HG02759 (cell line): ENCODE data around the gene MCU.

ENCODE experiments used
- ATAC-seq: cut with Tn5 transposase; IDR thresholded peaks from one replicate; pipeline ENCODE4 v1.9.1; 2021; ENCODE audit warnings: mild to moderate bottlenecking, moderate library complexity; ENCODE audit not compliant: unreplicated experiment

The MCU gene

GRCh38 chr10:72834183-72834825, 142.4 kb downstream of the MCU start:
- ATAC-seq = no peak

GRCh38 chr10:72840319-72840718, 148.4 kb downstream of the MCU start:
- ATAC-seq = no peak

GRCh38 chr10:72841487-72841886, 149.5 kb downstream of the MCU start:
- no peak for ATAC-seq

GRCh38 chr10:72842164-72842563, 150.2 kb downstream of the MCU start:
- ATAC-seq = no peak

GRCh38 chr10:72846238-72846637, 154.3 kb downstream of the MCU start:
- ATAC-seq = no peak

GRCh38 chr10:72847681-72848080, 155.7 kb downstream of the MCU start:
- ATAC-seq = no peak

- no peak for ATAC-seq
Observed at GRCh38 chr10:72850861-72851260, 158.9 kb downstream of the MCU start.

GRCh38 chr10:72851509-72851908, 159.6 kb downstream of the MCU start:
- no peak for ATAC-seq

GRCh38 chr10:72852508-72852907, 160.6 kb downstream of the MCU start:
- no peak for ATAC-seq

GRCh38 chr10:72855129-72855528, 163.2 kb downstream of the MCU start:
- no peak for ATAC-seq

GRCh38 chr10:72855790-72856189, 163.8 kb downstream of the MCU start:
- ATAC-seq = no peak

GRCh38 chr10:72858067-72858466, 166.1 kb downstream of the MCU start:
- no peak for ATAC-seq

GRCh38 chr10:72862957-72863356, 171.0 kb downstream of the MCU start:
- no peak for ATAC-seq

GRCh38 chr10:72875250-72876055, 183.5 kb downstream of the MCU start:
- ATAC-seq = no peak

- no peak for ATAC-seq
Observed at GRCh38 chr10:72879245-72879644, 187.3 kb downstream of the MCU start.

GRCh38 chr10:72881291-72881690, 189.3 kb downstream of the MCU start:
- no peak for ATAC-seq

- no peak for ATAC-seq
Observed at GRCh38 chr10:72883861-72884260, 191.9 kb downstream of the MCU start.

- no peak for ATAC-seq
Observed at GRCh38 chr10:72885953-72886352, 194.0 kb downstream of the MCU start.

- no peak for ATAC-seq
Observed at GRCh38 chr10:72886621-72887020, 194.7 kb downstream of the MCU start.

GRCh38 chr10:72887043-72887442, 195.1 kb downstream of the MCU start:
- ATAC-seq = no peak

GRCh38 chr10:72888151-72888638, 196.3 kb downstream of the MCU start:
- no peak for ATAC-seq

GRCh38 chr10:72889391-72889831, 197.5 kb downstream of the MCU start:
- no peak for ATAC-seq
